ENCODE data around the gene ADAM22. TPM values are rescaled to one million over a fixed set of nuclear protein-coding genes. Genes with fewer than 3 reads are reported as not detected.
"Not testable (repeated sequence)": the region's sequence is repeated elsewhere in the genome, so short reads cannot be mapped to it uniquely, and the experiment has no call there.

Gene ADAM22
- total and polyA plus RNA-seq, 7 donors = 0.09 to 7.0 (median 0.42) TPM

GRCh38 chr7:88151119-88151790, 217.2 kb downstream of the ADAM22 start:
- no peaks in the 10 kb centered on the region for H3K9me3 ChIP-seq
- H3K4me3 ChIP-seq = no peak overlapping the region
- no peaks in the 10 kb centered on the region for H3K27me3 ChIP-seq (ENCODE audit: insufficient read depth in 3 of 3, low read length in 2 of 3)
- H3K4me1 ChIP-seq = no peaks in the 10 kb centered on the region
- 79 to 88% (median 86%) methylated on average over 7 of the region's 7 CpGs for WGBS, 3 donors
- TF ChIP-seq CTCF (IDR thresholded peaks at IDR 0.05) = no peak
- ATAC-seq = no peak
- no peaks in the 10 kb centered on the region for H3K36me3 ChIP-seq (ENCODE audit: insufficient read depth in 1 of 2, low read depth in 1 of 2)
- intact Hi-C loops (cut with DNase I) = no loop called here
- H3K27ac ChIP-seq = no peak overlapping the region
- DNase-seq = no peak

GRCh38 chr7:88153378-88153777, 219.3 kb downstream of the ADAM22 start:
- Histone ChIP-seq H3K4me3 (no peak overlapping the region), H3K9me3 (no peaks in the 10 kb centered on the region), H3K36me3 (ENCODE audit: insufficient read depth in 1 of 2, low read depth in 1 of 2) (no peaks in the 10 kb centered on the region), H3K27me3 (ENCODE audit: insufficient read depth in 3 of 3, low read length in 2 of 3) (no peaks in the 10 kb centered on the region), H3K27ac (no peak overlapping the region), H3K4me1 (no peaks in the 10 kb centered on the region)
- DNase-seq = no peak
- intact Hi-C loops (cut with DNase I) = no loop called here
- no peak for TF ChIP-seq CTCF (IDR thresholded peaks at IDR 0.05)
- ATAC-seq = no peak

GRCh38 chr7:88155756-88156155, 221.7 kb downstream of the ADAM22 start:
- no peaks in the 10 kb centered on the region for H3K27me3 ChIP-seq (ENCODE audit: insufficient read depth in 3 of 3, low read length in 2 of 3)
- 88 to 92% (median 89%) methylated on average over 4 of the region's 4 CpGs for WGBS, 3 donors
- no peak overlapping the region for H3K27ac ChIP-seq
- TF ChIP-seq CTCF (IDR thresholded peaks at IDR 0.05) = no peak
- peaks cover 7% of the 10 kb centered on the region for H3K9me3 ChIP-seq
- no peaks in the 10 kb centered on the region for H3K36me3 ChIP-seq (ENCODE audit: insufficient read depth in 1 of 2, low read depth in 1 of 2)
- DNase-seq (no peak), ATAC-seq (no peak)
- intact Hi-C loops (cut with DNase I) = no loop called here
- no peak overlapping the region for H3K4me3 ChIP-seq
- no peaks in the 10 kb centered on the region for H3K4me1 ChIP-seq

GRCh38 chr7:88156356-88156755, 222.3 kb downstream of the ADAM22 start:
- Histone ChIP-seq H3K36me3 (ENCODE audit: insufficient read depth in 1 of 2, low read depth in 1 of 2) (no peaks in the 10 kb centered on the region), H3K4me3 (no peak overlapping the region), H3K9me3 (peaks cover 13% of the 10 kb centered on the region), H3K27ac (no peak overlapping the region), H3K27me3 (ENCODE audit: insufficient read depth in 3 of 3, low read length in 2 of 3) (no peaks in the 10 kb centered on the region), H3K4me1 (no peaks in the 10 kb centered on the region)
- no peak for TF ChIP-seq CTCF (IDR thresholded peaks at IDR 0.05)
- ATAC-seq (no peak), DNase-seq (no peak)
- WGBS, 3 donors = 31 to 44% (median 43%) methylated on average over 1 of the region's 1 CpG
- intact Hi-C loops (cut with DNase I) = no loop called here

- WGBS, 3 donors = 84 to 88% (median 87%) methylated on average over 2 of the region's 2 CpGs
These were observed 225.7 kb downstream of the ADAM22 start for GRCh38 chr7:88159741-88160140.

More at GRCh38 chr7:88159741-88160140, 225.7 kb downstream of the ADAM22 start:
- DNase-seq; intact Hi-C loops (cut with DNase I); H3K27ac ChIP-seq; H3K36me3 ChIP-seq (ENCODE audit: insufficient read depth in 1 of 2, low read depth in 1 of 2); H3K4me3 ChIP-seq; H3K27me3 ChIP-seq (ENCODE audit: insufficient read depth in 3 of 3, low read length in 2 of 3); ATAC-seq; H3K4me1 ChIP-seq: not testable (repeated sequence)
- H3K9me3 ChIP-seq = peaks cover 13% of the 10 kb centered on the region

All from psoas muscle (tissue), 8 donors.